Activated CD8-positive, alpha-beta memory T cell treated with anti-CD3 and anti-CD28 coated beads, Interleukin-2, amount 50 U/mL, for 24 hours (primary cell): ENCODE measurements around the gene SLC1A4.
"Not testable (repeated sequence)": the region's sequence is repeated elsewhere in the genome, so short reads cannot be mapped to it uniquely, and the experiment has no call there.

Source experiments
- DNase-seq: peaks from one replicate; pipeline ENCODE4 v3.0.0-alpha.2; 2020; ENCODE audit errors: extremely low read depth

SLC1A4 gene

DNA sequence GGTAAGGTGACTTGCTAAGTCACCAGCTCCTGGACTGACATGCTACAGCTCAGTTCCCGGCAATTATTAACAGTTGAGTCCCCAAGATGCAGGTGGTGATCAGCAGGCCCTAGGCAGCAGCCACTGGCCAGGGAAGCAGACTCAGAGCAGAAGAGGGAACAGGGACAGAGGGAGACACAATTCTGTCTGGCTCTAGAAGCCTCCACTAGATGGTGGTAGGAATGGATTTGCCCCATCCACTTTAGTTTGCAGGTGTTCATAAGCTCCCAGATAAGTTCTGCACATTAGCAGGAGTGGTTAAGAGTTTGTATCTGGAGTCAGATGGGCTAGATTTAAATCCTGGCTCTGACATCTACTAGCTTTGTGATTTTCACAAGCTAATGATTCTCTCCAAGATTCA lies 25.5 kb upstream of the SLC1A4 start:
- DNase-seq: no peak

DNA sequence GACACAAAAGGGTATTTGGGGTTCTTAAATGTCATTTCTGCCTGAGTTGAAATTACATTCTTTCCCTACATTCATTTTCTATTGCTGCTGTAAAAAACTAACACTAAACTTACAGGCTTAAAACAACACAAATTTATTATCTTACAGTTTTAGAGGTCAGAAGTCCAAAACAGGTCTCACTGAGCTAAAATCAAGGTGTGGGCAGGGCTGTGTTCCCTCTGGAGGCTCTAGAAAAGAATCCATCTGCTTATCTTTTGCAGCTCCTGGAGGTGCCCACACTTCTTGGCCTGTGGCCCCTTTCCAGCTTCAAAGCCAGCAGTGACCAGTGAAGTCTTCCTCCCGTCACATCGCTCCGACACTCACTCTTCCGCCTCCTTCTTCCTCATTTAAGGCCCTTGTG lies 23.2 kb upstream of the SLC1A4 start:
- no peak for DNase-seq

DNA sequence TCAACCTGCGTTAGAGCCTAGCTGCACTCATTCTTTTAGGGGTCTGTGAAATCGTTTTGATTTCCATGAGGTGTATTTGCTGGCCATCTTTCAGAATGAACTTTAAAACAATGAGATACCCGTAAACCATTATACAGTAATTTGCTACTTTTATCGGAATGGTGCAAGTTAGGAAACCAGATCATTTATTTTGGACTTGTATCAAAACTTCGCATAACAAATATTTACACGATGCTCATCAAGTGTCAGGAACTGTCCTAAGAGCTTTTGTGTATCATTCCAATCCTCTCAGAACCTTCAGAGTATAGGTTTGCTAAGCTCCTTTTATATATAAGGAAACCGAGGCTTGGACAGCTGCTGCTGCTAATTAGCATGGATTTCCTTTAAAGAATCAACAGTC lies 22.4 kb upstream of the SLC1A4 start:
- no peak for DNase-seq

DNA sequence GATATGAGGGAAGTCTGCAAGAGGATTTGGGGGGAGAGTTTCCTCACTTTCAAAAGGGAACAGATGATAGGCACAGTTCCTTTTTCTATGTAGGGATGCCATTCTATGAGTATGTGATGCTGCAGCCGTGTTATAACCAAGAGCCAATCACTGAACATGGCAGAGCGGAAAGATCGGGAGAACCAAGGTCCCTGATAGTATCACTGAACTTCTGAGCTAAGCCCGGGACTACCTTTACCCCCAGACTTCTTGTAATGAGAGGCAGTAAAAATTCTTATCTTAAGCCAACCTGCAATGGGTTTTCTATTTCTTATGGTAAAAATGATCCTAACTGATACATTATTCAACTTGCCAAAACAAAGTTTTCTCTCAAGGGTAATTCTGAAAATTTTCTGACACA lies 21.6 kb upstream of the SLC1A4 start:
- no peak for DNase-seq

DNA sequence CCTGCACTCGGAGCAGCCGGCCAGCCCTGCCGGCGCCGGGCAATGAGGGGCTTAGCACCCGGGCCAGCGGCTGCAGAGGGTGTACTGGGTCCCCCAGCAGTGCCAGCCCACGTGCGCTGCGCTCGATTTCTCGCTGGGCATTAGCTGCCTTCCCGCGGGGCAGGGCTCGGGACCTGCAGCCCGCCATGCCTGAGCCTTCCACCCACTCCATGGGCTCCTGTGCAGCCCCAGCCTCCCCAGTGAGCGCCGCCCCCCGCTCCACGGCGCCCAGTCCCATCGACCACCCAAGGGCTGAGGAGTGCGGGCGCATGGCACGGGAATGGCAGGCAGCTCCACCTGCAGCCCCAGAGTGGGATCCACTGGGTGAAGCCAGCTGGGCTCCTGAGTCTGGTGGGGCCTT lies 20.1 kb upstream of the SLC1A4 start:
- not testable (repeated sequence) for DNase-seq

DNA sequence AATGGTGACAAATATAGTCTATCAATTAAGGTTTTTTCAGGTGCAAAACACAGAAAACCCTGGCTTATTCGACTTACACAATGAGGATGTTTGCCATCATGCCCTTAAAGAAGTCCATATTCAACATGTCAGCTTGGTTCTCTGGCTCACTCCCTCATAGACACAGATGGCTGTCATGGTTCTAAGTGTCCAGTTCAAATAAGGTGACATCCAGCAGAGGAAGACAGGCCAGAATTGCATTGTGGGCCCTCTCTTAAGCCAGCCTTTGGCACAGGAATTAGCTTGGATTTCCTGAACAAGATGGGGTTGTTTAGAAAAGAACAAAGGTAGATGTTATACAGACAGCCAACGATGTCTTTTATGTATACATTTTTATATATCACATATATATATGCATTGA lies 18.7 kb upstream of the SLC1A4 start:
- no peak for DNase-seq

DNA sequence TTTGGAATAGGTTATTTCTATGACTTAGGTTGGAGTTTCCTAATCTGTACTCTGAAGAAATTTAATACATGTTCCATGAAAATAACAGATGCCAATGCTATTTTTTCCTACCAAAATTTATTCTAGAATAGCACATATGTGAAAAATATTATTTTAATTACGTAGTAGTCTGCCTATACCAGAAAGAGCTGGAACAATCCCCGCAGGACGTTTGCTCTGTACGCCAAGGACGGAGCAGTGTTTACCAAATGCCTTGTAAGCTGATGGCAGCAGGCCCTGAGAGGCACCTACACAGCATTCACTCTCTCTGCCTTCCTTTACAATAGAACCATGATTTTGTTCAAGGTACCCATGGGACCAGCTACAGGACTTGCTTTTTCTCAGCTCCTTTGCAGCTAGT lies 16.8 kb upstream of the SLC1A4 start:
- no peak for DNase-seq

DNA sequence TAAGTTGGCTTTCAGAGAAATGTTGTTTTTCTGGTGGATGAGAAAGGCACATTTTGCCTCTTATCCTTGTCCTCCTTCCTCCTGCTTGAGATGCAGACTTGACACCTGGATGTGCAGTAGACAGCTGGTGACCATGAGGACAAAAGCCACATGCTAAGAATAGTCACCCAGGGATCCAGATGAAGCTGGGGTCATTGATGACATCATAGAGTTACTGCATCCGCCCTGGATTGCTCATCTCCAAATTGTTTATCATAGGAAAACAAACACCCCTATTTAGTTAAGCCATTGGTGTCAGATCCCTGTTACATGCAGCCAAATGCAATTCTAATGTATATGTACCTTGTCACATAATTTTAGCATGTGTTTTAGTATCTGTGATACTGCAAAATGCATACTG lies 16.3 kb upstream of the SLC1A4 start:
- DNase-seq: no peak

DNA sequence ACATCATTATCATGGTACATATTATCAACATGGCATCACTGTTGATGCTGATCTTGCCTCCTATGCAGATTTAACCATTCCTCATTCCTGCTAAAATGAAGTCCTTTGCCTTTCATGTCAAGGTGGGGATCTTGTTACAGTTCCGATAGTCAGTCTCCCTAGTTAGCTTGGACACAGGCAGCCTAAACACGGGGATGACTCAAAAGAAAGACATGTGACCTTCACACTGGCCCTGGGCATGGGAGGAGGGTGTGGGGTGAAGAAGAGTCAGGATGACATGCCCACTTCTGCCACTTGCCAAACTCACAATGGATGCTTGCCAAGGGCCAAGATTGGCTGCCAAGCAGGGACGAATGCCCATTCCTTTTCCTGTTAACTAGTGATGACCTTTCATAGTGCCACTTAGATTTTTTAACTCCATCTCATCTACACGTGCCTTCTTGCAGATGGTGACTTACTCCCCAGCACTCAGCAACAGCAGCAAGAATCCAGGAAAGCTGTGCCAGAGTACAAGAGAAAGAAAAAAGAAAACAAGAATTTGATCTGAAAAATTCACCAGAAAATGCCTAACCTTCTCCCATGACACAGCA lies 13.9 kb upstream of the SLC1A4 start:
- DNase-seq: no peak

DNA sequence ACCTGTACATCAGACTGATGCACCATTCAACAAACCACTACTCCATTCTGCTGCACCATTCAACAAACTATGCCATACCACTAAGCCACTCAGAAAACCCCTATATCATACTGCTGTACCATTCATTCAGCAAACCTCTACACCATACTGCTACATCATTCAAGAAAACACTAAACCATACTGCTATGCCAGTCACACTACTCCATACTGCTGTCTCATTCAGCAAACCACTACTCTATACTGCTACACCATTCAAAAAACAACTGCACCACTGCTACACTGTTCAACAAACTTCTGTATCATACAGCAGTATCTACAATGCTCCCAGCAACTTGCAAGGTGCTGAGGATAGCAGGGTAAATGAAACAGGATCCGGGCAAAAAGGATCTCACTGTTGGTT lies 12.9 kb upstream of the SLC1A4 start:
- DNase-seq: no peak

DNA sequence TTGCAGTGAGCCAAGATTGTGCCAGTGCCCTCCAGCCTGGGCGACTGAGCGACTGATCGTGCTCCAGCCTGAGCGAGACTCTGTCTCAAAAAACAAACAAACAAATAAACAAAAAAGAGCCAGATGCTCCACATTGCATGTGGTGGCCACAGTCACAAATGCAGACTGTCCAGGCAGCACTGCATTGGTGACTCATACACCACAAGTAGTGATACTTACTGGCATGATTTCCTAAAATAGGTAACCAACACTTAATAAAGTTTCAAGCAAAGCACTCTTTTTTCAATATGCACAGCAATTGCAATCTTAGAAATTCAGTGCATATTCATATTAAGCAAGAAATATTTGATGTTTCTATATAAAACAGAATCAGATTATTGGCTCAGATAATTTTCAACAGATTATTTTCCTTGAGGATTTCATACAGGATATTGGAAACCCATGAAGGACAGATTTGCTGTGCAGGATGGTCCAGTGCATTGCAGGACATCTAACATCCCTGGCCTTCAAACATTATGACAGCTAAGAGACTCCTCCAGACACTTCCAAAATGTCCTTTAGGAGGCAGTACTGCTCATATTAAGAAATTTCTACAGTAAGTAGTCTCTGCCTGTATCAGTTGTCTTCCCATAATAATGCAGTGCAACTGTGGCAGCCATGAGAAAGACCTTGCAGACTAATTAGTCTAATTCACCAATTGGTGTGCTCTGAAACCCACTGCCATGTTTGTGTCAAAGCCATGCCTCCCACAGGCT lies 10.5 kb upstream of the SLC1A4 start:
- no peak for DNase-seq

DNA sequence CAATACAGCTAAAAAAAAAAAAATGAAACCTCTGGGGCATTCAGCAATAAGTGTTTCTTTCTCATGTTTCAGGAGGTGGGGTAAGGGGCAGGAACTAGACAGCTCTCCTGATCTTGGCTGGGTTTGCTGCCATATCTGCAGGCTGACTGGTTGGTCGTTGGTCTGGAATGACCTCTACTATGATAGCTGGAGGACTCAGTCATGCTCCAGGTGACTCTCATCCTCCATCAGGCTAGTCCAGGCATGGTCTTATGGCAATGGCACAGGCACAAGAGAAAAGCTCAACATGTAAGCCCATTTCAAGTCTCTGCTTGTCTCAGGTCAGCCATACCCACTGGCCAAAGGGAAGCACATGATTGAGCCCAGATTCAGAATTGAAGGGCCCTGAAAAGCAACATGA lies 9.5 kb upstream of the SLC1A4 start:
- DNase-seq: no peak

DNA sequence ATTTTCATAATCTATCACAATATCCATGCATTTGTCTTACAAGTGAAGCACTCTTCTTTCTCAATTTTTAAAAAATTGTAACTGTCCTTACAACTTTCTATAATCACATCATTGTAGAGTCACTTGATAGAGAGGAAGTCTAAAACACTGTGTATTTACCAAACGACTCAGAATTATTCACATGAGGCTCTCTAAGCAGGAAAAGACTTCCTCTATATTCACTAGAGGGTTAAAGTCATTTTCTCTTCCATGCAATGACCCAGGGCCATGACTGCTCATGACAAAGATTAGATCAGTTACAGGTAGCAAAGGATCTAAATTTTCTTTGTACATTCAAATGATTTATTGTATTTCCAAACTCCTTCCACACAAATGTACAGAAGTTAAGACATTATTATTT lies 9.0 kb upstream of the SLC1A4 start:
- DNase-seq: no peak

DNA sequence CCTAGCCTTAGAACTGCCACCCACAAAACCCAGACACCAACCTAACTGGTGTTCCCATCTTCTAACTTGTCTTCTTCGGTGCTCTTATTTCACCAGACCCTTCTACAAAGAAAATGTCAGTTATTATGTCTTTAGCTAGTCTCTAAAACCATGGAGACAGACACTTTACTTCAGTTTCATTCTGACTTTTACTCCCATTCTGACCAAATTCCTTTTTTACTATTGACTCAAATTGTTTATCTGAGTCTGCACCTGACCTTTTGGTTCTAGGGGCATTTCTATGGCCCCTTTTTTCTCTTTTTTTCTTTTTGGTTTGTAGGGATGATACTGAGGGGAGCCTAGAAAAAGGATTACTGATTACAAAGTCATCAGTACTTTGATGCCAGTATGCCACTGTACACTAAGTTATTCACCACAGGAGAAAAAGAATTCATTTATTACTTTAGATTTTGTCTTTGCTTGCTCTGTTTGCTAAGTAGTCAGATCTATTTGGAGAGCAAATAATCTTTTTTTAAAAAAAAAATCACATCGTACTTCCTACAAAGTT lies 6.8 kb upstream of the SLC1A4 start:
- no peak for DNase-seq

DNA sequence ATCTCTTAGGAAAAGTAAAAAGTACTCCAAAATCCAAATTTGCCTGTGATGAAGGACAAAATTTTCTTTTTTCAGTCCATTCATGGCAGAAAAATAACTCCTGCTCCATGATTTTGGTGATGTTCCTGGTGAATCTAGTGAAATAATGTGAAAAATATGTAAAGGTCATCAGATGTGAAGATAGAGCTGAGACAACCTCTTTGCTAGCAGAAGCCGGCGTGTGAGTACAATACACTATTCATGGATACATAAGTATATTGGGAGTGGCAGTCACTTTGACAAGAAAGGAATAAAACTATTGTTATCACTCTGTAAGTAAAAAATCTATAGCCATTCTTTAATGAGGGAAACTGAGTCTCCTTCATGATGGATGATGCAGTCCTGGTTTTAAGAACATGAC lies 6.3 kb upstream of the SLC1A4 start:
- DNase-seq: no peak

DNA sequence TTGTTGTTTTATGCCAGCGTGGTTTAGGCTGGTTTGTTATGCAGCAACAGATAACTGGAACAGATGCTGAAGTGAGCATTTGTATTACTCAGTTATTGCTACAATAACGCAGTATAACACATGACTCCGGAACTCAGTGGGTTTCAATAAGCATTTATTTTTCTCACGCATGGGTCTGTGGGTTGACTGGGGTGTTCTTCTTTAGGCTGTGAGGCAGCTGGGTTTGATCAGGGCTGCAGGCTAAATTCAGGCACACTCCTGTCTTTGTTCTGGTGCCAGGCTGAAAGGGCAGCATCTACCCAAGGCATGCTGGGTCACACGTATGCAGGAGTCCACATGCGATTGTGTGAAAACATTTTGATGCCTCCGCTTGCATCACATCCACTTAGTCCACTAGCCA lies 3.8 kb upstream of the SLC1A4 start:
- no peak for DNase-seq

DNA sequence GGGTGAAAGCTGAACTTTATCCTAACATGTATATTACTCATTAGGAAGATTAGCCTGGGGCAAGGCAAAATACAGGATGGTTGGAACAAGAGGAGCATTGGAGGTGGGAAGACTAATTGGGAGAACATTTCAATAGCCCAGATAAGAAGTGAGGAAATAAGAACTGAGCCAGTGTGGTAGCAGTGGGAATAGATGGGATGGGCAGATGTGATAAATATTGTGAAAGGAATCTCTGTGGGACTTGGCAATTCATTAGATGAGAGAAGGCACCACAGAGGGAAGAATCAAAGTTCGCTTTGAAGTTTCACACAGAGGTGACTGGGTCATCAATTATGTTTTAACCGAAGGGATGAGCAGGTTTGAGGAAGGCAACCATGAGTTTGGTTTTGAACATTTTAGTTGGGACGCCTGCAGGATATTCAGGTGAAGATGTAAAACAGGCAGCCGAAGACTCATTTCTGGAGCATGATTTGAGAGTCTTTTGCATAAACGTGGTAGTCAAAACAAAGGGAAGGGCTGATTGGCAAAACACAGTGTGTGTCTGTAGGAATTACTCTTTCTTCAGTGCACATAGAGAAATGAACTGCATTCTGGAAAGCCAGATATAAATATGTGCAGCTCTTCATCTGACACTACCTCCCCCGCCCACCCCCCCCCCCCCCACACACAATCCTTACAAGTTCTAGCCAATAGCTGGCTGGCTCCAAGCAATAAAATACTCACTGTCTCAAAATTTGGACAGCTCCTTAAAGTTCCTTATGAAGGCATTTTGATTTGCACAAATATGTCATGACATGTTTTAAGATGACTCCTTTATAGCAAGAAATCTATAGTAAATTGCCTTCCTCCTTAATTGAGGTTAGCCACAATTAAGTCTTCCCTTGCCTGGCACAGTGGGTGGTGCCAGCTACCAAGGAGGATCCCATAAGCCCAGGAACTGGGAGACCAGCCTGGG lies 1.9 kb upstream of the SLC1A4 start:
- DNase-seq: no peak

DNA sequence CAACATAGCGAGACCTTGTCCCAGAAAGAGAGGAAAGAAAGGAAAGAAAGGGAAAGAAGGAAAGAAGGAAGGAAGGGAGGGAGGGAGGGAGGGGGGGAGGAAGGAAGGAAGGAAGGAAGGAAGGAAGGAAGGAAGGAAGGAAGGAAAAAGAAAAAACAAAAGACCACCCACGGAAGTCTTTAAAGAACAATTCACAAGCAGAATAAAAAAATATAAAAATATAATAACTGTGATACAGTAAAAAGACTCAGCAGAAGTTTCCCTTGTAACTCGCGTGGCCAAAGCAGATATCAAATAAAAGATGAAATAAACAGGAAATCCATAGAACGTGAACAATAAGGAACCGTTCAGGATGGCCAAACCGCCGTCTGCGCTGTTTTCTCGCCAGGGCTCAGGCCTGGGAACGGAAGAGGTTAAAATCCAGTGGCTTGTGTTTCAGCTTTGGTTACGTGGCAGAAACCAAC lies 1.2 kb upstream of the SLC1A4 start:
- DNase-seq: no peak

DNA sequence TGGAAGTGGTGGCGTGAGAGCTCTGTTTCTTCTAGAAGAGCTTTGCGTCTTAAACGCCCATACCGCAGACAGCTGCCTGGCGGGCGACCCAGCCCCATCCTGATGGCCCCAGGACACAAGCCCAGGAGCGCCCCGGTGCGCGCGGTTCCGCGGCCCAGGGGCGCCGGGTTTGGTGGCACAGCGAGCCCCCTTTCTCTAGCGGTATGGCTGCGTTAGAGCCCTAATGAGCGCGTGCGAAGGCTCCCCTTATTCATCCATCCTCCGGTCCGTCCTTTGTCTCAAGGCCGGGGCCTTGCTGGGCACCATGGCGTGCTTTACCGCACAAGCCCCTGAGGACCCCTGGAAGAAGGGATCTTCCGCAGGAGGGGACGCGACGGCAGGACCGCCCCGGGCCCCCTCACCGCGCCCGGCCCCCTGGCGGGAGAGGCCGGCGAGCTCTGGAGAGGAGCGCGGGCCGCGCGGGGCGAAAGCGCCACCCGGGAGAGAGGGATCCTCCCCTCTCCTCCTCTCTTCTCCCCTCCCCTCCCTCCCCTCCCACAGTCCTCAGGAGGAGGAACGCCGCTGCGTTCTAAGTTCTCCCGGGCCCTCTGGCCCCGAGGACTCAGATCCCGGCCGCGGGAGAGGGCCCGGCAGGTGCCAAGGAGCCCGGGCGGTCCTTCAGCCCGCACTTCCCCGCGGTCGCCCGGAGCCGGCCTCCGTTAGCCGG lies 626 bp upstream of the SLC1A4 start:
- DNase-seq: peak; percentile 34

DNA sequence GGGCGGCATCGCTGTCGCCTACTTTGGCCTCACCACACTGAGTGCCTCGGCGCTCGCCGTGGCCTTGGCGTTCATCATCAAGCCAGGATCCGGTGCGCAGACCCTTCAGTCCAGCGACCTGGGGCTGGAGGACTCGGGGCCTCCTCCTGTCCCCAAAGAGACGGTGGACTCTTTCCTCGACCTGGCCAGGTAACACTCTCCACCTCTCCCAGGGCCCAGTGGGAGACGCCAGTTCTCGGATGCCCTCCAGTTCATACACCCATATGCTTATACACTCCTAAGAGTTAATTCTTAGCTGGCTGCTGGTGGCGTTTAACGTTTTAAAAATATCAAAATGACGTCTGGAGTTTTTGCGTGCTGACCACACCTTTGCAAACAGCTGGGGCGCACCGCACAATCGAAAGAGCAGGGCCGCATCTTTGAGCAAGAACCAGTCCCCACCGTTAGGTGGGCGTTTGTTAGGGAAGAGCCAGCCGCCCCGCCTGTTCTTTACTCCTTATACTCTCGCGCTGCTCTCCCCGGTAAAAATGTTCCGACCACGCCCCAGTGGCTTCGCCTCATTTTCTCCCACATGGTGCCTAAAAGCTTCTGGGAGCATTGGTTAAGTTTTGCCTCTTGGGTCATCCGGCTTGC lies 899 bp downstream of the SLC1A4 start:
- DNase-seq: no peak

DNA sequence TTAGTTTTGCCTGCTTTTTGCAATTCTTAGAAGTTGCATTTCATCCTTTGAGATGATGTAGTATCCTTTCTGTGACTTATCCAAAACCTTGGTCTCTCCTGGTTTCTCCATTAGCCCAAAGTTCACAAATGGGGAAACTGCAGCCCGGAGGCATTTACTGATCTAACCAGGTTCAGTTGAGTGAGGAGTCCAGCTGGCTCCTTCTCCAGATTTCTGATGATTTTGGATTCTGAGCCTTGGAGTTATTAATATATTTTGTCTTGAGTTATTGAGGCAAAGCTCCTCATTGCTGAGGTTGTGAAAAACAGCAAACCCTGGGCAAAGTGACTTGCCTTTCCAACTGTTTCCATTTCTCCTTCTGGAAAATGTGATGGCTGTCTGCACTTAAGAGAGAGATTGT lies 1.7 kb downstream of the SLC1A4 start:
- DNase-seq: no peak
